ENCODE data around the gene CPLANE1.

DNA sequence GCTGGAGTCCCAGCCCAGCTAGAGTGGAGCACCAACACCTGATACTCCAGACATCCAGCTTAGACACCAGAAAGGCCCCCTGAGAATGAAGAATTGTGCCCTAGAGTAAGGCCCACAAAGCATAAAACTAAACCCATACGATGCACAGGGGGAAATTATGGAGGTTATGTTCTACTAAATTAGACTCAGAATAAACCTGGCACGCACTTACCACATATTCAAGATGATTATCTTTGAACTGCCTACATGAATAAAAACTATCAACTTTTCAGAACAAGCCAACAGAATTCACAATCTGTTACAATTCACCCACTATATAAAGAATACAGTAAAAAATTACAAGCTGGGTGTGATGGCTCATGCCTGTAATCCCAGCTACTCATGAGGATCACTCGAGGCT is 168.5 kb downstream of the CPLANE1 start:
- TF ChIP-seq POLR2A (IDR thresholded peaks at IDR 0.05), result no peak
- TF ChIP-seq, protein P1, sequence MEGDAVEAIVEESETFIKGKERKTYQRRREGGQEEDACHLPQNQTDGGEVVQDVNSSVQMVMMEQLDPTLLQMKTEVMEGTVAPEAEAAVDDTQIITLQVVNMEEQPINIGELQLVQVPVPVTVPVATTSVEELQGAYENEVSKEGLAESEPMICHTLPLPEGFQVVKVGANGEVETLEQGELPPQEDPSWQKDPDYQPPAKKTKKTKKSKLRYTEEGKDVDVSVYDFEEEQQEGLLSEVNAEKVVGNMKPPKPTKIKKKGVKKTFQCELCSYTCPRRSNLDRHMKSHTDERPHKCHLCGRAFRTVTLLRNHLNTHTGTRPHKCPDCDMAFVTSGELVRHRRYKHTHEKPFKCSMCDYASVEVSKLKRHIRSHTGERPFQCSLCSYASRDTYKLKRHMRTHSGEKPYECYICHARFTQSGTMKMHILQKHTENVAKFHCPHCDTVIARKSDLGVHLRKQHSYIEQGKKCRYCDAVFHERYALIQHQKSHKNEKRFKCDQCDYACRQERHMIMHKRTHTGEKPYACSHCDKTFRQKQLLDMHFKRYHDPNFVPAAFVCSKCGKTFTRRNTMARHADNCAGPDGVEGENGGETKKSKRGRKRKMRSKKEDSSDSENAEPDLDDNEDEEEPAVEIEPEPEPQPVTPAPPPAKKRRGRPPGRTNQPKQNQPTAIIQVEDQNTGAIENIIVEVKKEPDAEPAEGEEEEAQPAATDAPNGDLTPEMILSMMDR (IDR thresholded peaks at IDR 0.05), result no peak
- no peak for TF ChIP-seq POLR2AphosphoS5 (IDR thresholded peaks at IDR 0.05)
- no peak for TF ChIP-seq EP300 (IDR thresholded peaks at IDR 0.05)

Data from suprapubic skin (tissue), 4 donors.